Fibroblast of pulmonary artery (primary cell): ENCODE data around the gene SPARC.

Experiments
- DNase-seq: peaks from one replicate; pipeline ENCODE4 v3.0.0-alpha.2; 2010; ENCODE audit warnings: low read depth
- H3K4me3 ChIP-seq: replicated peaks from 2 replicates; pipeline ENCODE4 v1.5.1; 2011; ENCODE audit warnings: low read depth, mild to moderate bottlenecking, control low read depth, low read length, moderate library complexity
- CTCF ChIP-seq: IDR thresholded peaks from 2 replicates; pipeline ENCODE4 v1.5.1; 2011; ENCODE audit warnings: mild to moderate bottlenecking, control low read depth, low read length, inconsistent platforms; ENCODE audit errors: missing control alignments

The SPARC gene

GRCh38 chr5:151722546-151722945 is 35.8 kb upstream of the SPARC start:
- no peak for TF ChIP-seq CTCF
- DNase-seq: no peak
- no peak overlapping the region for H3K4me3 ChIP-seq

GRCh38 chr5:151721812-151722391 is 35.2 kb upstream of the SPARC start:
- no peak overlapping the region for H3K4me3 ChIP-seq
- TF ChIP-seq CTCF: no peak
- no peak for DNase-seq

- H3K4me3 ChIP-seq: no peak overlapping the region
- no peak for DNase-seq
- no peak for TF ChIP-seq CTCF
Measured at GRCh38 chr5:151721087-151721646, 34.5 kb upstream of the SPARC start.

GRCh38 chr5:151720215-151720614 is 33.5 kb upstream of the SPARC start:
- DNase-seq: no peak
- no peak overlapping the region for H3K4me3 ChIP-seq
- no peak for TF ChIP-seq CTCF

- DNase-seq: peak; percentile 74
- TF ChIP-seq CTCF: peak; percentile 73
- H3K4me3 ChIP-seq: no peak overlapping the region
Measured at GRCh38 chr5:151719228-151720000, 32.7 kb upstream of the SPARC start.

- H3K4me3 ChIP-seq: no peak overlapping the region
- no peak for TF ChIP-seq CTCF
- peak; percentile 50 for DNase-seq
Measured at GRCh38 chr5:151718646-151719045, 31.9 kb upstream of the SPARC start.
